ENCODE measurements around the gene PDLIM5.
"Not testable (repeated sequence)": the region's sequence is repeated elsewhere in the genome, so short reads cannot be mapped to it uniquely, and the experiment has no call there.

Gene PDLIM5

DNA sequence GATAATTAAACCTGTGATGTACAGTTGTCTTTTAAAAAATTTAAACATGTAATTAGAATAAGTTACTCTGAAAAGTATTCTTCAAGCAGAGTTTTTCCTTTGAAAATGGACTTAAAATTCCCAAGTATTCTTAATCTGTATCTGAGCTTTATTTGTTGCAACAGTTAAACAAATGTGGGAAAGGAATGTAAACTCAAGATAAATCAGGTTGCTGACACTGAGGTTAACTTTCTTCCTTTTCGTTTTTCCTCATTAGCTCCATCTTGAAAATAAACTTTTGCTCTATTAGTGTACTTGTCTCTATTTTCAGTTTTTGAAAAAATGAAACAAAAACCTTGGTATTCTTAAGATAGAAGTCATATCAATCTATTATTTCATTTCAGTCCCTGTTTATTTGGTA lies 161.5 kb downstream of the PDLIM5 start:
- DNase-seq, result no peak

DNA sequence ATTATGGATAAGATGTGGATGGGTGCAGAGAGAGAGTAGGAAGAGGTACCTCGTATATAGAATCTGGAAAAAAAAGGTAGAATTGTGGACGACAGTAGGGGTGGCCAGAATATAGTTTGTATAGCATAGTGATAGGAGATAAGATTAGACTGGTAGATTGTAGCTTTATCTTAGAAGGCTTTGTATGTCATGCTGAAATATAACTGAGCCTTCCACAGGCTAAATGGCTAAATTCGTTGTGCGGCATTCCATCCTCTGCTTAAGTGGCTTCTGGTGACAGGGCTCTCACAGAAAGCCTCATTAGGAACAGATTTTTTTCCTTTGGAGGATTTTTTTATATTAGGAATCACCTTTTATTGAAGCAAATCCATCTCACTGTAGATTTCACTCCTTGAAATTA lies 163.7 kb downstream of the PDLIM5 start:
- no peak for DNase-seq

DNA sequence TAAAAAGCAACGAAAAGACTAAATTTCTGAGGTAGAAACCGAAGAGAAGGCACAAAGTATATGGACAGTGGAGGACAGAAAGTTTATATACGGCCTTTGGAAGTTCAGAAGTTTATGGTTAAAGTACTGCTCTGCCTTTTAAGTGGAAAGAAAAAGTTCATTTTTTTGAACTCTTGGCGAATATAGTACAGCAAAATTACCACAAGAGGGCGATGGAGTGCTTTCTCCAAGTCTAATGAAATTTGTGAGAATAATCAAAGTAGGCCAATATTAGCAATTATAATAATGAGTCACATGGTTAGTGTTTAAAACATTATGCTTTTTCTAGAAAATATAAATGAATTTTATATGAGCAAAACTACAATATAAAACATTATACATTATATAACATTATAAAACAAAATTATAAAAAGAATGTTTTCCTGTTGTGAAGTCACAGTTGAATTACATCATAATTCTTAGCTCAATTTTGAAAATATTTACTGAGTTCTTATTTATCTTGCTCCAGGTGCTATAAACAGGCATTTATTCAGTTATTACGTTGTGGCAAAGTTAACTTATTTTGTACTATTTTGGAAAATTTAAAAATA lies 169.8 kb downstream of the PDLIM5 start:
- DNase-seq, result no peak

DNA sequence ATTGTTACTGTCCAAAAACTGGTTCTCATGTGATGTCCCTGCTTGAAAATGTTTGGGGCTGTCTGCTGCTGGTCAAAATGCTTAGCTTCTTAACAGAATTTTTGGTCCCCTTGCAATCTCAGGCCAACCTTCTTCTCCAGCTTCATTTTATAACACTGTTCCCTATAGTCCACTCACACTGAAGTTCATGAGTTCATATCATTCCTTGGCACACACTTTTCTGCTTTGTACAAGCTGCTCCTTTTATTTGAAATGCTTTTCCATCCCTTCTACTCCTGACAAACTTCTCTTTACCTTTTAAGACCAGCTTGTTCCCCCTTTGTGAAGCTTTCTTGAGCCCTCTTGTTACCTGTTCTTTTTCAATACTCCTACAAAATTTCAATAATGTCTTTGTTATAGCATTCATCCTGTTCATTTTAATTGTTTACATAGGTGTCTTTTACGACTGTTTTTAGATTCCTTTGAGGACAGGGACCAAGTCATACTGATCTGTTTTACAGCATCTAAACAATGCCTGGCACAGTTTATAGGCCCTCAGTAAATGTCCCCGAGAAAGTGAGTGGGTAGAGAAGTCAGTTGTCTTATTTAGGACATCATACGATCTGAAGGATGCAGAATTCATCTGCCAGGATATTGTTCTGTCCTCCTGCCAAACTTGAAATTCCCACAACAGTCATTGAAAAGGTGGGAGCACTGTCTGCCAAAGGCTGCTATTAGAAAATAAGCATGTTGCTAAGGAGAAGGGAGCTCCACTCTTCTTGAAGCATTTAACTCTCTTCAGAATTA lies 171.6 kb downstream of the PDLIM5 start:
- DNase-seq, result no peak

DNA sequence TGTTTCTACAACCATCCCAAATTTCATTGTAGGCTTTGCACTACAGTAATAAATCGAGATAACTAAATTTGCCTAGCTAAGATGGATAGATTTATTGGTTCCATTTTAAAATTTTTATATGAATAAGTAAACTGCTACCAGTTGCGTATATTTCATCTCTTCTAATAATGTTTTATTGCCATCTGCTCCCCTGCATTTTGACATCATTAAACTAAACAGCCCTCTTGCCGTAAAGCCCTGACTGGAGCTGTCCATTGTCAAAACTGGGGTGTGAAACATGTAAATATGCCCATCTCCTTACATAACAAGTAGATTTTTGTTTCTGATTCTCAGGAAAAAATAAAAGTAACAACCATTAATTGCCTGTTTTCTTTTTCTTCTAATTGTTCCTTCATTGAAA lies 175.2 kb downstream of the PDLIM5 start:
- DNase-seq, result no peak

DNA sequence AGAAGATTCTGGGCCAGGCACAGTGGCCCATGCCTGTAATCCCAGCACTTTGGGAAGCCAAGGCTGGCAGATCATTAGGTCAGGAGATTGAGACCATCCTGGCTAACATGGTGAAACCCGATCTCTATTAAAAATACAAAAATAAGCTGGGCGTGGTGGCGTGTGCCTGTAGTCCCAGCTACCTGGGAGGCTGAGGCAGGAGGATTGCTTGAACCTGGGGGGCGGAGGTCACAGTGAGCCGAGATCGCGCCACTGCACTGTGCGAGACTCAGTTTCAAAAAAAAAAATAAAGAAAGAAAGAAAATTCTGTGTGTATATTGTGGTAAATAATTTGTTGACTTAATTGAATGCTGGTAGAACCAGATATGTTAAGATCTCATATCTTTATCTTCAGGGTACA lies 177.3 kb downstream of the PDLIM5 start:
- DNase-seq, result not testable (repeated sequence)

DNA sequence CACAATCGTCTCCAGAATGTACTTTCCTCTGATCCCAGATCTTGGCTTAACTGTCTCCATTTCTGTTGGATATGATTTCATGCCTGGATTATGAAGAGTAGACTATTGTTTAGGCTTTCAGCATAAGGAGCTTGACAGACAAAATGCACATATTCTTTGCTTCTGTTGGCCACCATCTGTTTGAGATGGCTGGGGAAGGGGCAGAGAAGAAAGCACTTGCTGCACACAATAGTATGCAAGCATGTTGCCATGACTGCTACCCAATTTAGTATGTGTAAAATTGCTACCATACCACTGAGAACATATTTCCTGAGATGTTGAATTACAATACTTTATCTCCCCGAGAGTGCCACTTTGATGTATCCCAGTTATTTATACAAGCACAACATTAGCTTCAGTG lies 178.1 kb downstream of the PDLIM5 start:
- DNase-seq, result no peak

DNA sequence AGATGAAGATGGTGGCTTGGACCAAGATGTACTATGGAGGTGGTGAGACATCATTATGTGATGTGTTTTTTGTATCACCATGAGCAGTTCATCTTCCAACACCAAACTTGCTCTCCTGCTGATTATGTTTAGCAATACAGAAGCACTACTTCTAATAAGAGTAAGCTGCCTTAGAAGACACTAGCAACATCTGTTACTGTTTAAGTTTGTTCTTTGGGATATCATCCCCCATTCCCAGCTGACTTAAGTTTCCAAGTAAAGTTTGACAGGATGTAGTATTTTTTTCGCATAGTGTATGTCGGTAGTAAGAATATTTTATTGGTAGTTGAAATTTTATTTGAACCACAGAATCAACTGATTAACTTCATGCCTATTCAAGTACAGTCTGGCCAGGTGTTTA lies 182.5 kb downstream of the PDLIM5 start:
- DNase-seq, result no peak

DNA sequence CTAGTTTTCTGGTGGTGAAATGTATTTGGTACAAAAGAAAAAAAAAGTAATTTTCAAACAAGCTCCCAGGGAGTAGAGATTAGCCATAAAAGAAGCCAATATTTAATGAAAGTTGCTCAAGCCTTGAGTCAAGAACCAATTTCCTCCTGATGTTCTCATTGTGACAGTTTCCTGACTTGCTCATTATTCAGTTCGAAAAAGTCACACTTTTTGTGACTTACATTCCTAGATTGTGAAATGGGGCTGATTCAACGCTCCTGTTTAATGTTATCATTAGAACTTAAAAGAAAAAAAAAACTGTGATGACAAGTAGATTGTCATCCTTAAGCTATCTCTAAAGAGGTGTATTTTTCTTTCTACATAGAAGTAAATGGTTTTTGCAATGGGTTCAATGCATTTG lies 183.4 kb downstream of the PDLIM5 start:
- no peak for DNase-seq

DNA sequence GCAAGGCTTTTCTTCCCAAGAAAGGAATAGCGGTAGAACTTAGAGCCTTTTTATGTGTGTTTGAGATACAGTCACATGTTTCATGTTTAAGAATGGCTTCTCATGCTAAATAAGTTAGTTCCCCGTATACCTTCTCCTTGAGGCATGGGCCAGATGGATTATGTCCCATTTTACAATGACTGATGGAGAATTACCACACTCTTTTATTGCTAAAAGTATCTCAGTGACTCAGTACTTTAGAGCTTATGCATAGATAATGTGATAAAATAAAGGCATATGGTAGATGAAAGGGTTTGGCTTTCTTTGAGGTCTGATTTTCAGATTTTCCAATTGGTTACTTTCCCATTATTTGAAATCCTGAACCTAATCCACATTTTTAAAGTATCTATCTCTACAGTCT lies 184.3 kb downstream of the PDLIM5 start:
- no peak for DNase-seq

DNA sequence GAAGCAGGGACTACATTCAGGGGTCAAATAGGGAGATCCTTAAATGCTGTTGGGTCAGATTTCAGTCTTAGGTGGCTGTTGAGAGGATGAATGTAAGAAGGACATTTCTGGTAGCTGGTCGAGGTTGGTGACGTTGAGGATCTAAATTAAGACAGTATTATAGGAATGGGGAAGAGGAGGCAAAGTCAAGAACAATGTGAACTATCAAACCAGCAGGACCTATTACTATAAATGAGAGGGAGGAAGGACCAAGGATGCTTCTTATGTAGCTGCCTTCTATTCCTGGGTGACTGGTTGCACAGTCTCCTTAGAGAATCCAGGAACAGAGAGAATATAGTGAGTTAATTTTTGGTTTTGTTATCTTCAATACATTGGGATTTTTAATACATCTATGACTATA lies 187.6 kb downstream of the PDLIM5 start:
- DNase-seq, result no peak

DNA sequence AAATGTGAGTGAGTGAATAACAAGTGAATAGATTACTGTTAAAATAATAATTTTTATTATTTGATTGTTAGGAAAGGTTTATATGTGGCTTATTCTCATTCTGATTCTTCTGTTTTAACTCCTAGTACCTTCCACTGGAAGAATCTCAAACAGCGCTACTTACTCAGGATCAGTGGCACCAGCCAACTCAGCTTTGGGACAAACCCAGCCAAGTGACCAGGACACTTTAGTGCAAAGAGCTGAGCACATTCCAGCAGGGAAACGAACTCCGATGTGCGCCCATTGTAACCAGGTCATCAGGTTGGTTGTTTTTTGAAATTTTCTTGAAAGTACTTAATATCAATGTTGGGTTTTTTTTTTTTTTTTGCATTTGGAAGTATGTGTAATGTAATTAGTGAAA lies 188.4 kb downstream of the PDLIM5 start:
- no peak for DNase-seq

DNA sequence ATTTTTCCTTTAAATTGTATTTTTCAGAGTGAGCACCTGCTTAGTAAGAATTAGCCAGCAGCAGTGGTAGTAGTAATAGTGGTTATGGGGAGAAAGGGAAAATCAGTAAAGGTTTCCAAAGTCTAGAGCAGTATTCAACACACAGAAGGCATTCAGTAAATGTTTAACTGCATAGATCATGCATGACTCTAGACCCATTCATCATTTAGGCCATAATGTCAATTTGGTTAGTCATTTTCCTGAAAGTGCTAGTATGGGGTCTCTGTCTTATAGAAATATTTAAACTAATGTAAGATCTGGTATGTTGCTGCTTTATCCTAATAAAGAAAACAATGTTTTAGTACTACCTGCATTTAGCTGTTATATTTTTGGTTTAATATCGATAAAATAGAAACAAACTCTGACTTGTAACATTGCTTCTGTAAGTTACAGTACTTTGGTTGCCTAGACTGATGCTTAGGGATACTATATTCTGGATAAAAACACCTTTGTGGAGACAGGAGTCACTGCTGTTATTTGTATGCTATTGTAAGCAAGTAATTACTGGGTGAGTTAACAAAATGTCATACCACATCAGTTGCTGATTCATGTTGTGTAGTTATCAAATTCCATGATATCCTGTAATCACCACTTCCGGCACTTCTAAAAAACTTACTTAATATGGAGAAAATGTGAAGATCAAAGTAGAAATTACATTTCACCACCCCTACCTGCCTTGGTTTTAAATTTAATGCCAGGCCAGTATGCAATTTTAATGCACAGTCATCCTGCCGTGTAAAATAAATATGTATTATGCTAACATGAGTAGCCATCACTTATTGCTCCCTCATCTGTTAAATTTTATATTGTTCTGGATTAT lies 190.2 kb downstream of the PDLIM5 start:
- no peak for DNase-seq

DNA sequence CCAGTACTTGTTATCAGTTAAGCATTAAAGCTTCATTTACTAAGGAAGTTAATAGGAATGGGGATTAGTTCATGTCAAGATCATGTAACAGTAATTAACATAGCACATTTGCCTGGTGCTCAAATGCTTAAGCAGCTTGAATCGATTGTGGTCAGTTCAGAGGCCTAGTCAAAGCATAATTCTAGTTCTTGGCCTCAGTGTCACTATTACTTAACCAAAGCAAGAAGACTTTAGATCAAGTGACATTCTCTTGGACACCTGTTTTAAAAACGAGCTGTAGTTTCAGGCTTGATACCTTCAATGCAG lies 190.8 kb downstream of the PDLIM5 start:
- no peak for DNase-seq

DNA sequence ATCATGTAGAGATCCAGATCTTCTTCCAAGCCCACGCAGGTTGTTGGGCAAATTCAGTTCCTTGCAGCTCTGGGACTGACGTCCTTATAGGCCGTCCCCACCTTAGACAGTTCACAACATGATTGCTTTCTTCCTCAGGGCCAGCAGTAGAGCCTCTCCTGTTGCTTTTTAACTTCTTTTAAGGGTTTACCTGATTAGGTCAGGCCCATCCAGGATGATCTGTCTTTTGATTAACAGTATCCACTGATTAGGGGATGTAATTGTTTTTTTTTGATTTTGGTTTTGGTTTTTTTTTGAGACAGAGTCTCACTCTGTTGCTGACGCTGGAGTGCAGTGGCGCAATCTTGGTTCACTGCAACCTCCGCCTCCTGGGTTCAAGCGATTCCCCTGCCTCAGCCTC lies 197.0 kb downstream of the PDLIM5 start:
- no peak for DNase-seq

DNA sequence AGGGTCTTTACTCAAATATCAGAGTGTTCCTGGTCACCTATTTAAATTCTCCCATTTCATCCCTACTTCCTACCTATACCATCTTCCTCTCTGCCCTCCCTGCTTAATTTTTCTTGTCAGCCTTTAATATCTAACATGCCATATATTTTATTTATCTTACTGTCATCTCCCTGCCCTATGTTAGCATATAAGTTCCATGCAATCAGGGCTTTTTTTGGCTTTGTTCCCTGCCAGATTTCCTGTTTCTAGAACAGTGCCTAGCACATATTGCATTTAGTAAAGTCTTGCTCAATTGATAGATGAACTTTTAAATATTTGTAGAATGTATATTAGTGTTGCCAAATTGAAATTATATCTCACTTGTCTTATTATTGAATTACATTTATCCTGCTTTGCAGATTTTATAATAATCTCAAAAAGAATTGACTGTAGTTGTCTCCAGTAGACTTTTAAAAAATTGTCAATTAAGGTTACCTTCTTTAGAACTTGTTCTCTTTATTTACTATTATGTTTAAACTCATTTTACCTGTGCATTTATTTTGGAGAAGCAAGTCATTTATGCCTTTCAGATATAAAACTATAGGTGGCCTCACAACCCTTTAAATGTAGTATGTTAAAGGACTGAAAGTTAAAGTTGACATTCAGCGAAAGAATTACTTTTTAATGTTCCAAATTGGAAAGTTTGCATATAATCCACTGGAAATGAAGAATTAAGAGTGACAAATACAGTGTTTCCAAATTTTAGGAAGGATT lies 197.8 kb downstream of the PDLIM5 start:
- no peak for DNase-seq

DNA sequence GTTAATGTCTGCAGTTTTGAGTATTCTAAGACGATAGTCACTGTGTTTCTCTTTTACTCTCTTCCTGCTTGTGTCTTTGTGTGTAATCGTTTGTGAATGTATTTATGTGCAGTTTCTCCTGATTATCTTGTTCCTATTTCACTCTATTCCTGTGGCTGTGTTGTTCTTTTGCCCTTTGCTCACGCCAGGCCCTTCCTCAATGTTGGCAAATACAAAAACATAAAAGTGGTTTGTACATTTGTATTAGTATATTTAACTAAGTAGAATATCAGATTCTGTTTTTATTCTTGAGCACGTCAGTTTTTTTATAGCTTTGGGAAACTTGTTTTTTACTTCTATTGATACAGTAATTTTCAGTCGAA lies 198.4 kb downstream of the PDLIM5 start:
- DNase-seq, result no peak

DNA sequence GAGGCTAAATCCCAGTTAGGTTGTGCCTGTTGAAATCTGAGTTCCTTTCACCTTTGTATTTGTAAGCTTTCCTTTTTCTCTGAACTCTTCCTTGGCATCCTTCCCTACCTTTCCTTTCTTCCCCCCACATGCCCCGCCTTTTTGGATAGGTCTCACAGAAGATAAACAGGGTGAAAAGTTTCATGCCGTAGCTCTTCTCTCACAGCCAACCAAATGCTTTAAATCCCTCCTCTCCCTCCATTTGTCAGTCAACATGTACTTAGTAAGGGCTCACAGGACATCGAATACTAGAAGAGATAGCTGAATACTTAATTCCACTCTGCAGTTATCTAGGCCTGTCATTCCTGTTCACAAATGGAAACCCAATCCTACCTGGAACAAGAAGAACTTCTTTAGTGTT lies 198.9 kb downstream of the PDLIM5 start:
- no peak for DNase-seq

DNA sequence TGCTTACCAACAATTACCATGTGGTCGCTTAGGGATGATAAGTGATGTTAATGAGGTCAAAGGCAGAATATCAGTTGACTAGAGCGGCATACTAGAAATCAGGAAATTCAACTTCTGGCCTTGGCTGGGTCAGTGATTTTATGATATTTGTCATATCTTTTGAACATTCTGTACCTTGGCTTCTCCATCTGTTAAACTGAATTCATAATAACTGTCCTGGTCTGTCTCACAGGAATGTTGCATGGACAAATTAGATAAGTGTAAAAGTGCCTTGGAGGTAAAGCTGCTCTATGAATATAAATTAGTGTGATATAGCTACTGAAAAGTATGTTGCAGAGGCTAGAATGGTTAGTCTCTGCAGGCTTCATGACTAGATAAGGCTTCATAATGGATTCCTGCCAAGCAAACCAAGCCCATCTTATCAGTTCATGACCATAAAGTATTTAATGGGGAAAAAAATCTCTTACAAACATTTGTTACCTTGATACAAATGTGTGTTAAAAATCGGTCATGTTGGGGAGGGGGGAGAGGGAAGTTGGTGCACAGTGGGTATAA lies 201.4 kb downstream of the PDLIM5 start:
- DNase-seq, result no peak

DNA sequence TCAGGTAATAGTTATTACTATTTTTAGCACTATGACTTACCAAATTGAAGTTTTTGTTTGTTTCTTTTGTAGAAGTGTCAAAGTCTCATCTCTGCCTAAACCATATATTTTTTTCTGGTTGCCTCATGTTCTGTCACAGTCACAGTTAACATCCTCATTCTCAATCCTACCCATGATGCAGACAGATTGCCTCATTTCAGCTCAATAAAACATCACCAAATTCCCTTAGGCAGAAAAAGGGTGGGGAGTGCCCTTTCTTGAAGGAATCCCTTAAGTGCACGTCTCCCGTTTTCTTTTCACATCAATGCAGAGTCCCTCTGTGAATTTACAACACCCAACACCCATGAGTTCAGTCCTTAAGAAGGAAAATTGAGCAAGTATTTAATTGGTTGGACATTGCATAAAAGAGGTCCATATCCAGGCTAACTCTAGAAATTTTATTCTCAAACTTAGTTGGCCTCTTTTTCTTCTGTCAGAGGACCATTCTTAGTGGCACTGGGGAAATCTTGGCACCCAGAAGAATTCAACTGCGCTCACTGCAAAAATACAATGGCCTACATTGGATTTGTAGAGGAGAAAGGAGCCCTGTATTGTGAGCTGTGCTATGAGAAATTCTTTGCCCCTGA lies 202.4 kb downstream of the PDLIM5 start:
- DNase-seq, result no peak

DNA sequence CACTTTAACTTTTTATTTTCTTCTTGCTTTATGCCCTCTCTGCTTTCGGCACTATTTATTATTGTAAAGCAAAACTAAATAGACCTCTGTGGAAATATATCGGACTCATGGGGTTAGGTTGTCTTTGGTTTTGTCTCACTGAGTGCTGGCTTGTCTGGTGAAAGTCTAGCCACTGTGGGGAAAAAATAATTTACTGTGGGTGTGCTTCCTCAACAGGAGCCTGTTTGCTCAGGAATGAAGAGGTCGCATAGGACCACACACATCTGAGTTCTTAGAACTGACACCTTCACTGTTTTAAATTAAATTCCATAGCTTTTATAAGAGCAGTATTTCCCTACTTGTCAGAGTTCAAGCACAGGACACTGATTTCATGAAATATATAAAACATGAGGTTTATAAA lies 203.0 kb downstream of the PDLIM5 start:
- DNase-seq, result no peak

DNA sequence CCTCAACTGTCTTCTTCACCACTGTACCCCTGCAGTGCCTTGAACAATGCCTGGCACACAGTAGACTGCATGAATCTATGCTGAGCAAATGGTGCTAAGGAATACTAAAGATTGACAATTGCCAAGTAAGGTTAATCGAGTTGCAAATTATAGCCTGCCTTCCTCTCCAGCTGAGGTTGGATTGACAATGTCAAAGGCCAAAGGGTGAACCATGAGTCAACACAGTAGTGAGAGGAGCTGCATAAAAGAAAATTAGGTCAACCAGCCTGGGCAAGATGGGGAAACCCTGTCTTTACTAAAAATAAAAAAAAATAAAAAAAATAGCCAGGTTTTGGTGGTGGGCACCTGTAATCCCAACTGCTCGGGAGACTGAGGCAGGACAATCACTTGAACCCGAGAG lies 208.9 kb downstream of the PDLIM5 start:
- DNase-seq, result no peak

DNA sequence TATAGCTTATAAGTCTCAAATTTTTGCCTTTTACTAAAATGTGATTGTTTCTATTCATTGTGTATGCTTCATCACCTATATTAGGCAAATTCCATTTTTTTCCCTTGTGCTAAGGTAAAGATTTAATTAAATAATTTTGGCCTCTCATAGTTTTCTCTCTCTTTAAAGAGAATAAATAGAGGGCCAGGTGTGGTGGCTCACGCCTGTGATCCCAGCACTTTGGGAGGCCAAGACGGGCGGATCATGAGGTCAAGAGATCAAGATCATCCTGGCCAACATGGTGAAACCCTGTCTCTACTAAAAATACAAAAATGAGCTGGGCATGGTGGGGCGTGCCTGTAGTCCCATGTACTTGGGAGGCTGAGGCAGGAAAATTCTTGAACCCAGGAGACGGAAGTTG lies 213.3 kb downstream of the PDLIM5 start:
- not testable (repeated sequence) for DNase-seq
